H1 (cell line): ENCODE measurements around the gene HIPK3. TPM values are rescaled to one million over a fixed set of nuclear protein-coding genes. Genes with fewer than 3 reads are reported as not detected.

Experiments
- CREB1 ChIP-seq: IDR thresholded peaks from 2 replicates; pipeline ENCODE4 v1.6.1; 2012; ENCODE audit warnings: inconsistent platforms
- EZH2 ChIP-seq: fragments of 200-600 bp; sonication (generic); IDR thresholded peaks from 2 replicates; pipeline ENCODE4 v1.7.1; 2012; ENCODE audit warnings: low read depth, mild to moderate bottlenecking, moderate library complexity, low read length, inconsistent platforms; ENCODE audit not compliant: severe bottlenecking
- RFX5 ChIP-seq: IDR thresholded peaks from 2 replicates; pipeline ENCODE4 v1.6.1; 2011; ENCODE audit warnings: low read depth, low read length, improper control_type of control experiment, borderline replicate concordance
- RNF2 ChIP-seq: fragments of 200-900, 300-1000 bp; sonication (generic); IDR thresholded peaks from 2 replicates; pipeline ENCODE4 v1.7.1; 2016; ENCODE audit warnings: borderline replicate concordance, low read depth, mild to moderate bottlenecking, antibody characterized with exemption, low read length; ENCODE audit not compliant: poor library complexity, severe bottlenecking; ENCODE audit errors: missing control alignments
- polyA plus RNA-seq, 7 experiments: library from polyadenylated mRNA; depleted of rRNA in 3 of 7; stranded (reverse) in 5 of 7; unstranded in 2 of 7; fragments of >200 nt in 5 of 7; fragments of 200-250 nt in 2 of 7; gene quantifications; 1 replicate in 5 of 7; 2 replicates in 1 of 7; 4 replicates in 1 of 7; pipeline versions ENCODE4 v1.2.1 to v1.2.3, GENCODE V29; 2011 to 2013; ENCODE audit warnings: missing spikeins in 2 of 7, mixed read lengths in 2 of 7
- total RNA-seq: library from RNA; stranded (reverse); fragmentation: NEBNext Ultra II Directional; extraction: Animal tissue kit (Norgen Biotek cat#: 25700); gene quantifications from 2 replicates; pipeline ENCODE4 v1.2.1, GENCODE V29; 2021

The HIPK3 gene
- total and polyA plus RNA-seq, 2 of the 8 experiments (the other 6 are each of a cell fraction or from before 2014, with no cell fraction given): 5.0 to 22.3 TPM

- TF ChIP-seq RFX5 (no peak), EZH2 (no peak), CREB1 (no peak), RNF2 (no peak)
Measured at GRCh38 chr11:33333816-33334215, 76.6 kb downstream of the HIPK3 start (continued).
